GM13977 (cell line): Measurements from ENCODE around the gene TRAPPC2B.

Source experiments
- DNase-seq: peaks from one replicate; pipeline ENCODE4 v3.0.0; 2012; ENCODE audit warnings: low spot score
- in situ Hi-C: fragments of 300-500 bp; cut with MboI; formaldehyde crosslinking; loops from one replicate; pipeline ENCODE4 v1.12.0; 2022; ENCODE audit warnings: low sequenced_read_pairs, low pct_unique_long_range_greater_than_20kb, mixed read lengths, inconsistent platforms; ENCODE audit not compliant: unreplicated experiment
- TF ChIP-seq, protein P1 (sequence below): IDR thresholded peaks from 2 replicates; pipeline ENCODE4 v1.5.1; 2012; ENCODE audit warnings: mild to moderate bottlenecking, control low read depth; ENCODE audit not compliant: insufficient read depth; ENCODE audit errors: extremely low read depth, missing control alignments

TRAPPC2B gene

DNA sequence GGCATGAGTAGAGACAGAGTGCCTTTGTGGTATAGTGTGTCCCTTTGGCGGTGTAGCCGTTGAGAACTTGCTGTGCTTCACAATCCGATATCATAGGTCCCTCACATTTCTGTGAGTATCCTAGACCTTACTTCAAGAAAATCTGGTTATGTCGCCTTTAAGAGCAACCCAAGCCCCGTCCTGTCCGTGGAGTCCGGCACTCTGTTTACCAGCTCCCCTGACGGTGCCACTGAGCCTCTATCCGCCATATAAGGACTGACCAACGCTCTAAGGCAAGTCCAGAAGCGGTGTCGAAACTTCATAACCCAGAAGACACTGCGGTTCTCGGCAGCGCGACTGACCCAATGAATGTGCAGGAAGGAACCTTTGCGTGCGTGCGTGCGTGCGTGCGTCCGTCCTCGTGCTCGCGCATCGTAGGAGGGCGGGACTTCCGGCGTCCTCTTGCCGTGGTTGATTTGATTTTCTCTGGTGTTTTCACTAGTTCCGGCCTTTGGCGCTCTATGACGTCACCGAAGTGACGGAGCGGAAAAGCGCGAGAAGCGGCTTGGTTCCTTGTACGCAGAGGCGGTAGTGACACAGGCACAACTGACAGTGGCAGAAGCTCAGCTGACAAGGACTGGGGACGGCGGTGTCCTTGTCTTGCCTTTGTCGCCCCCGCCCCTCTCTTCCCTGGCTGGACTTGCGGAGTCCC, at the start of gene TRAPPC2B, which contains the start of gene ZNF547:
TRAPPC2B (plus strand) TSS at position 555 of the 691 bp plus-strand sequence. CDS start 1,283 bp downstream, outside the sequence.
ZNF547 (plus strand) TSS at position 555 of the 691 bp plus-strand sequence. CDS start 5,005 bp downstream, outside the sequence.
- TF ChIP-seq, protein P1, sequence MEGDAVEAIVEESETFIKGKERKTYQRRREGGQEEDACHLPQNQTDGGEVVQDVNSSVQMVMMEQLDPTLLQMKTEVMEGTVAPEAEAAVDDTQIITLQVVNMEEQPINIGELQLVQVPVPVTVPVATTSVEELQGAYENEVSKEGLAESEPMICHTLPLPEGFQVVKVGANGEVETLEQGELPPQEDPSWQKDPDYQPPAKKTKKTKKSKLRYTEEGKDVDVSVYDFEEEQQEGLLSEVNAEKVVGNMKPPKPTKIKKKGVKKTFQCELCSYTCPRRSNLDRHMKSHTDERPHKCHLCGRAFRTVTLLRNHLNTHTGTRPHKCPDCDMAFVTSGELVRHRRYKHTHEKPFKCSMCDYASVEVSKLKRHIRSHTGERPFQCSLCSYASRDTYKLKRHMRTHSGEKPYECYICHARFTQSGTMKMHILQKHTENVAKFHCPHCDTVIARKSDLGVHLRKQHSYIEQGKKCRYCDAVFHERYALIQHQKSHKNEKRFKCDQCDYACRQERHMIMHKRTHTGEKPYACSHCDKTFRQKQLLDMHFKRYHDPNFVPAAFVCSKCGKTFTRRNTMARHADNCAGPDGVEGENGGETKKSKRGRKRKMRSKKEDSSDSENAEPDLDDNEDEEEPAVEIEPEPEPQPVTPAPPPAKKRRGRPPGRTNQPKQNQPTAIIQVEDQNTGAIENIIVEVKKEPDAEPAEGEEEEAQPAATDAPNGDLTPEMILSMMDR: no peak
- in situ Hi-C loops: no loop called here

DNA sequence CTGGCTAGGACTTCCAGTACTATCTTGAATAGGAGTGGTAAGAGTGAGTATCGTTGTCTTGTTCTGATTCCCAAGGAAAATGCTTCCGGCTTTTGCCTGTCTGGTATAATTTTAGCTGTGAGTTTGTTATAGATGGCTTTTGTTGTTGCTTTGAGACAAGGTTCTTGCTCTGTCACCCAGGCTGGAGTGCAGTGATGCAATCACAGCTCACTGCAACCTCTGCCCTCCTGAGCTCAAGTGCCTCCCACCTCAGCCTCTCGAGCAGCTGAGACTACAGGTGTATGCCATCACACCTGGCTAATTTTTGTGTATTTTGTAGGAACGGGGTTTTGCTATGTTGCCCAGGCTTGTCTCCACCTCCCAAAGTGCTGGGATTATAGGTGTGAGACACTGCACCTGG, 49.2 kb upstream of the TRAPPC2B start:
- DNase-seq: no peak
- in situ Hi-C loops: no loop called here
- TF ChIP-seq, protein P1: no peak

More for the DNA sequence above, at the start of gene TRAPPC2B, which contains the start of gene ZNF547:
- DNase-seq: peak; percentile 92

GRCh38 chr19:57317503-57317902, 45.8 kb upstream of the TRAPPC2B start:
- TF ChIP-seq, protein P1: no peak
- no peak for DNase-seq
- in situ Hi-C loops: no loop called here

DNA sequence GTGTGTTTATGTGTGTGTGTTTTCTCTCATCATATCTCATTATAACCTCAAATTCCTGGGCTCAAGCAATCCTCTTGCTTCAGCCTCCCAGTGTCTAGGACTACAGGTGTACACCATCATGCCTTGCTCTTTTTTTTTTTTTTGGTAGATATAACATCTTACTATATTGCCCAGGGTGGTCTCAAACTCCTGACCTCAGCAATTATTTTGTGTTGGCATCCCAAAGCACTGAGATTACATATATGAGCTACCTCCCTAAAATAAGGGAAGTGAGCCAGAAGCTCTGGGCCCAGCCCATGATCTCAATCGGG, 43.5 kb upstream of the TRAPPC2B start:
- TF ChIP-seq, protein P1: no peak
- in situ Hi-C loops: no loop called here
- DNase-seq: no peak

GRCh38 chr19:57320180-57321084, 42.9 kb upstream of the TRAPPC2B start, which contains the start of gene ZNF543:
Gene ZNF543, plus strand, starts transcription at chr19:57320472. Its CDS starts 382 bp downstream, at chr19:57320854.
- TF ChIP-seq, protein P1: no peak
- in situ Hi-C loops: no loop called here
- peak; percentile 98 for DNase-seq

- DNase-seq: no peak
- in situ Hi-C loops: no loop called here
Observed at GRCh38 chr19:57321116-57321515, 42.2 kb upstream of the TRAPPC2B start.

More at GRCh38 chr19:57321116-57321515, 42.2 kb upstream of the TRAPPC2B start:
- TF ChIP-seq, protein P1: no peak
